Inflammatory macrophage treated with lipopolysaccharide for 1 hour (primary cell): ENCODE measurements around the gene BAIAP3.

Experiments
- DNase-seq, 2 donors: peaks; one replicate each; pipeline ENCODE4 v3.0.0-alpha.2; 2020 to 2022

BAIAP3 gene

GRCh38 chr16:1371054-1371978, 37.9 kb downstream of the BAIAP3 start:
- no peak for DNase-seq

- DNase-seq = no peak
Observed at GRCh38 chr16:1372292-1372950, 39.0 kb downstream of the BAIAP3 start.

- DNase-seq = no peak
Observed at GRCh38 chr16:1374418-1375297, 41.2 kb downstream of the BAIAP3 start.

GRCh38 chr16:1375298-1375640, 41.8 kb downstream of the BAIAP3 start:
- no peak for DNase-seq

GRCh38 chr16:1375741-1376410, 42.4 kb downstream of the BAIAP3 start:
- DNase-seq = no peak

- DNase-seq = no peak
Observed at GRCh38 chr16:1377406-1378010, 44.1 kb downstream of the BAIAP3 start.

- DNase-seq = no peak
Observed at GRCh38 chr16:1378087-1378803, 44.8 kb downstream of the BAIAP3 start.

GRCh38 chr16:1378804-1379303, 45.4 kb downstream of the BAIAP3 start:
- DNase-seq = peak; percentile 91 to 92

GRCh38 chr16:1379304-1380076, 46.0 kb downstream of the BAIAP3 start:
- DNase-seq = peak; percentile 28 to 62

GRCh38 chr16:1380195-1380594, 46.8 kb downstream of the BAIAP3 start:
- no peak for DNase-seq

- DNase-seq = no peak
Observed at GRCh38 chr16:1381612-1382406, 48.4 kb downstream of the BAIAP3 start.

- no peak for DNase-seq
Observed at GRCh38 chr16:1383556-1383955, 50.1 kb downstream of the BAIAP3 start.

GRCh38 chr16:1385232-1385631, 51.8 kb downstream of the BAIAP3 start:
- no peak for DNase-seq

- no peak for DNase-seq
Observed at GRCh38 chr16:1387331-1387730, 53.9 kb downstream of the BAIAP3 start.

- DNase-seq = no peak
Observed at GRCh38 chr16:1389762-1390161, 56.3 kb downstream of the BAIAP3 start.

GRCh38 chr16:1390239-1390779, 56.9 kb downstream of the BAIAP3 start:
- no peak for DNase-seq

GRCh38 chr16:1392826-1393225, 59.4 kb downstream of the BAIAP3 start:
- DNase-seq = no peak

- DNase-seq = no peak
Observed at GRCh38 chr16:1393613-1394176, 60.2 kb downstream of the BAIAP3 start.

- DNase-seq = no peak
Observed at GRCh38 chr16:1394367-1394951, 61.0 kb downstream of the BAIAP3 start.
